ENCODE measurements around the gene MAGIX.
"Not testable (repeated sequence)": the region's sequence is repeated elsewhere in the genome, so short reads cannot be mapped to it uniquely, and the experiment has no call there.

MAGIX gene

GRCh38 chrX:49162620-49163019, at the start of gene MAGIX:
MAGIX (plus strand) TSS chrX:49162758; CDS start chrX:49162890, 132 bp downstream.
- H3K4me1 ChIP-seq (ENCODE audit: insufficient read depth, low read length): no peaks in the 10 kb centered on the region
- H3K27me3 ChIP-seq (ENCODE audit: insufficient read depth, low read length): no peaks in the 10 kb centered on the region
- H3K9me3 ChIP-seq (ENCODE audit: low read length): no peaks in the 10 kb centered on the region
- no peaks in the 10 kb centered on the region for H3K36me3 ChIP-seq (ENCODE audit: insufficient read depth, low read length)
- no peak within 1 kb of the TSS for H3K4me3 ChIP-seq (ENCODE audit: low read length)
- no peak within 1 kb of the TSS for H2AFZ ChIP-seq (ENCODE audit: low read depth, low read length)

- no peaks in the 10 kb centered on the region for H3K9me3 ChIP-seq (ENCODE audit: low read length)
- H2AFZ ChIP-seq (ENCODE audit: low read depth, low read length): no peak overlapping the region
- no peak overlapping the region for H3K4me3 ChIP-seq (ENCODE audit: low read length)
- H3K27me3 ChIP-seq (ENCODE audit: insufficient read depth, low read length): no peaks in the 10 kb centered on the region
- H3K4me1 ChIP-seq (ENCODE audit: insufficient read depth, low read length): peaks cover 12% of the 10 kb centered on the region
- H3K36me3 ChIP-seq (ENCODE audit: insufficient read depth, low read length): peaks cover 22% of the 10 kb centered on the region
Measured at GRCh38 chrX:49116076-49116475, 46.5 kb upstream of the MAGIX start.

GRCh38 chrX:49116716-49117115, 45.8 kb upstream of the MAGIX start:
- Histone ChIP-seq H3K36me3 (ENCODE audit: insufficient read depth, low read length) (peaks cover 22% of the 10 kb centered on the region), H3K27me3 (ENCODE audit: insufficient read depth, low read length) (no peaks in the 10 kb centered on the region), H2AFZ (ENCODE audit: low read depth, low read length) (no peak overlapping the region), H3K9me3 (ENCODE audit: low read length) (no peaks in the 10 kb centered on the region), H3K4me3 (ENCODE audit: low read length) (no peak overlapping the region), H3K4me1 (ENCODE audit: insufficient read depth, low read length) (peaks cover 10% of the 10 kb centered on the region)

- no peaks in the 10 kb centered on the region for H3K27me3 ChIP-seq (ENCODE audit: insufficient read depth, low read length)
- H3K4me1 ChIP-seq (ENCODE audit: insufficient read depth, low read length): peaks cover 1% of the 10 kb centered on the region
- peaks cover 22% of the 10 kb centered on the region for H3K36me3 ChIP-seq (ENCODE audit: insufficient read depth, low read length)
- H3K9me3 ChIP-seq (ENCODE audit: low read length): no peaks in the 10 kb centered on the region
- H3K4me3 ChIP-seq (ENCODE audit: low read length): no peak overlapping the region
- no peak overlapping the region for H2AFZ ChIP-seq (ENCODE audit: low read depth, low read length)
Measured at GRCh38 chrX:49117581-49117980, 45.0 kb upstream of the MAGIX start.

GRCh38 chrX:49120091-49120490, 42.5 kb upstream of the MAGIX start:
- H3K36me3 ChIP-seq (ENCODE audit: insufficient read depth, low read length): peaks cover 17% of the 10 kb centered on the region

GRCh38 chrX:49122499-49122898, 40.1 kb upstream of the MAGIX start:
- H3K9me3 ChIP-seq (ENCODE audit: low read length): no peaks in the 10 kb centered on the region
- no peaks in the 10 kb centered on the region for H3K4me1 ChIP-seq (ENCODE audit: insufficient read depth, low read length)
- peak overlapping the region; percentile 76 for H3K4me3 ChIP-seq (ENCODE audit: low read length)
- H2AFZ ChIP-seq (ENCODE audit: low read depth, low read length): no peak overlapping the region
- H3K27me3 ChIP-seq (ENCODE audit: insufficient read depth, low read length): no peaks in the 10 kb centered on the region
- H3K36me3 ChIP-seq (ENCODE audit: insufficient read depth, low read length): peaks cover 10% of the 10 kb centered on the region

More at GRCh38 chrX:49120091-49120490, 42.5 kb upstream of the MAGIX start:
- Histone ChIP-seq H3K9me3 (ENCODE audit: low read length) (no peaks in the 10 kb centered on the region), H3K4me1 (ENCODE audit: insufficient read depth, low read length) (no peaks in the 10 kb centered on the region), H2AFZ (ENCODE audit: low read depth, low read length) (no peak overlapping the region), H3K4me3 (ENCODE audit: low read length) (no peak overlapping the region), H3K27me3 (ENCODE audit: insufficient read depth, low read length) (no peaks in the 10 kb centered on the region)

- H3K36me3 ChIP-seq (ENCODE audit: insufficient read depth, low read length); H3K27me3 ChIP-seq (ENCODE audit: insufficient read depth, low read length); H2AFZ ChIP-seq (ENCODE audit: low read depth, low read length); H3K9me3 ChIP-seq (ENCODE audit: low read length); H3K4me3 ChIP-seq (ENCODE audit: low read length); H3K4me1 ChIP-seq (ENCODE audit: insufficient read depth, low read length): not testable (repeated sequence)
Measured at GRCh38 chrX:49127742-49128258, 34.8 kb upstream of the MAGIX start.

GRCh38 chrX:49129427-49129826, 33.1 kb upstream of the MAGIX start:
- Histone ChIP-seq H3K4me1 (ENCODE audit: insufficient read depth, low read length) (no peaks in the 10 kb centered on the region), H3K36me3 (ENCODE audit: insufficient read depth, low read length) (no peaks in the 10 kb centered on the region), H3K4me3 (ENCODE audit: low read length) (no peak overlapping the region), H3K9me3 (ENCODE audit: low read length) (no peaks in the 10 kb centered on the region), H2AFZ (ENCODE audit: low read depth, low read length) (no peak overlapping the region), H3K27me3 (ENCODE audit: insufficient read depth, low read length) (no peaks in the 10 kb centered on the region)

- not testable (repeated sequence) for H3K9me3 ChIP-seq (ENCODE audit: low read length); H3K4me3 ChIP-seq (ENCODE audit: low read length); H3K27me3 ChIP-seq (ENCODE audit: insufficient read depth, low read length); H3K36me3 ChIP-seq (ENCODE audit: insufficient read depth, low read length); H3K4me1 ChIP-seq (ENCODE audit: insufficient read depth, low read length); H2AFZ ChIP-seq (ENCODE audit: low read depth, low read length)
Measured at GRCh38 chrX:49132275-49132674, 30.3 kb upstream of the MAGIX start.

GRCh38 chrX:49133759-49134158, 28.8 kb upstream of the MAGIX start:
- Histone ChIP-seq H3K27me3 (ENCODE audit: insufficient read depth, low read length) (no peaks in the 10 kb centered on the region), H3K9me3 (ENCODE audit: low read length) (no peaks in the 10 kb centered on the region), H3K4me1 (ENCODE audit: insufficient read depth, low read length) (no peaks in the 10 kb centered on the region), H2AFZ (ENCODE audit: low read depth, low read length) (no peak overlapping the region), H3K4me3 (ENCODE audit: low read length) (no peak overlapping the region), H3K36me3 (ENCODE audit: insufficient read depth, low read length) (no peaks in the 10 kb centered on the region)

GRCh38 chrX:49137492-49137891, 25.1 kb upstream of the MAGIX start:
- no peaks in the 10 kb centered on the region for H3K9me3 ChIP-seq (ENCODE audit: low read length)
- no peak overlapping the region for H2AFZ ChIP-seq (ENCODE audit: low read depth, low read length)
- H3K4me1 ChIP-seq (ENCODE audit: insufficient read depth, low read length): no peaks in the 10 kb centered on the region
- H3K4me3 ChIP-seq (ENCODE audit: low read length): no peak overlapping the region
- H3K36me3 ChIP-seq (ENCODE audit: insufficient read depth, low read length): no peaks in the 10 kb centered on the region
- no peaks in the 10 kb centered on the region for H3K27me3 ChIP-seq (ENCODE audit: insufficient read depth, low read length)

GRCh38 chrX:49139713-49140112, 22.8 kb upstream of the MAGIX start:
- H3K36me3 ChIP-seq (ENCODE audit: insufficient read depth, low read length): no peaks in the 10 kb centered on the region
- H2AFZ ChIP-seq (ENCODE audit: low read depth, low read length): no peak overlapping the region
- H3K27me3 ChIP-seq (ENCODE audit: insufficient read depth, low read length): no peaks in the 10 kb centered on the region

GRCh38 chrX:49142264-49142663, 20.3 kb upstream of the MAGIX start:
- H3K4me1 ChIP-seq (ENCODE audit: insufficient read depth, low read length): not testable (repeated sequence)

More at GRCh38 chrX:49139713-49140112, 22.8 kb upstream of the MAGIX start:
- no peaks in the 10 kb centered on the region for H3K9me3 ChIP-seq (ENCODE audit: low read length)
- H3K4me1 ChIP-seq (ENCODE audit: insufficient read depth, low read length): no peaks in the 10 kb centered on the region
- no peak overlapping the region for H3K4me3 ChIP-seq (ENCODE audit: low read length)

GRCh38 chrX:49143154-49143553, 19.4 kb upstream of the MAGIX start:
- not testable (repeated sequence) for H3K4me3 ChIP-seq (ENCODE audit: low read length); H3K36me3 ChIP-seq (ENCODE audit: insufficient read depth, low read length); H3K27me3 ChIP-seq (ENCODE audit: insufficient read depth, low read length); H2AFZ ChIP-seq (ENCODE audit: low read depth, low read length); H3K4me1 ChIP-seq (ENCODE audit: insufficient read depth, low read length); H3K9me3 ChIP-seq (ENCODE audit: low read length)

More at GRCh38 chrX:49142264-49142663, 20.3 kb upstream of the MAGIX start:
- not testable (repeated sequence) for H3K4me3 ChIP-seq (ENCODE audit: low read length); H3K36me3 ChIP-seq (ENCODE audit: insufficient read depth, low read length); H3K9me3 ChIP-seq (ENCODE audit: low read length); H3K27me3 ChIP-seq (ENCODE audit: insufficient read depth, low read length); H2AFZ ChIP-seq (ENCODE audit: low read depth, low read length)

Measured in neuron (in vitro differentiated cells).